Skeletal muscle satellite cell (primary cell): ENCODE results near the gene ANGPTL2.

Experiments
- H3K27me3 ChIP-seq: 2 replicates; pipeline ENCODE4 v1.7.0; 2013; ENCODE audit warnings: low read length; ENCODE audit not compliant: control insufficient read depth, insufficient read depth
- H3K36me3 ChIP-seq: 2 replicates; pipeline ENCODE4 v1.7.0; 2013; ENCODE audit warnings: mild to moderate bottlenecking, control low read depth, low read length; ENCODE audit not compliant: insufficient read depth
- H3K4me1 ChIP-seq: 2 replicates; pipeline ENCODE4 v1.7.0; 2013; ENCODE audit warnings: low read length; ENCODE audit not compliant: control insufficient read depth, insufficient read depth
- H3K4me2 ChIP-seq: 2 replicates; pipeline ENCODE4 v1.7.0; 2013; ENCODE audit warnings: mild to moderate bottlenecking, low read length
- H3K4me3 ChIP-seq: 2 replicates; pipeline ENCODE4 v1.7.0; 2013; ENCODE audit warnings: low read length
- H3K9ac ChIP-seq: 2 replicates; pipeline ENCODE4 v1.7.0; 2013; ENCODE audit warnings: mild to moderate bottlenecking, low read depth, low read length, moderate library complexity
- H3K9me3 ChIP-seq: replicated peaks from 2 replicates; pipeline ENCODE4 v1.7.0; 2013; ENCODE audit warnings: mild to moderate bottlenecking, control low read depth, low read length

The ANGPTL2 gene

DNA sequence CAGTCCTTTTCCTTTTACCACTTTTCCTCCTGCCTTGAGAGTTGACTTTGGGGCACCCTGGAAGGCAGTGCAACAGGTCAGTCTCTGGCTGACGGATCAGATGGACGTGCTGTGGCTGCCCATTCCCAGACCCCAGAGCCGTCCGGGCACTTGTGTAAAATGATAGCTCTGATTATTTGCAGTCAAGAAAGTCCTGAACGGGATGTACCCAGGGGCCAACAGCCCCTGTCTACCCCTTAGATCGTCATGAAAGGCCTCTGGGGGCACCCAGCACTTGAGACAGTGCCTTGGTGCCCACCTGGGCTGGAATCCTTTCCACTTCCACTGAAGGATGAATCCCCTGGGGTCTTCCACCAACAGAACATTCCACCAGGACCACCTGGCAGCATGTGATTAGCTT is 17.7 kb upstream of the ANGPTL2 start:
- no peaks in the 10 kb centered on the region for H3K36me3 ChIP-seq
- H3K4me3 ChIP-seq, result no peak overlapping the region
- no peaks in the 10 kb centered on the region for H3K9me3 ChIP-seq
- no peak overlapping the region for H3K4me2 ChIP-seq
- H3K4me1 ChIP-seq, result no peaks in the 10 kb centered on the region
- peaks cover 44% of the 10 kb centered on the region for H3K27me3 ChIP-seq
- no peak overlapping the region for H3K9ac ChIP-seq

DNA sequence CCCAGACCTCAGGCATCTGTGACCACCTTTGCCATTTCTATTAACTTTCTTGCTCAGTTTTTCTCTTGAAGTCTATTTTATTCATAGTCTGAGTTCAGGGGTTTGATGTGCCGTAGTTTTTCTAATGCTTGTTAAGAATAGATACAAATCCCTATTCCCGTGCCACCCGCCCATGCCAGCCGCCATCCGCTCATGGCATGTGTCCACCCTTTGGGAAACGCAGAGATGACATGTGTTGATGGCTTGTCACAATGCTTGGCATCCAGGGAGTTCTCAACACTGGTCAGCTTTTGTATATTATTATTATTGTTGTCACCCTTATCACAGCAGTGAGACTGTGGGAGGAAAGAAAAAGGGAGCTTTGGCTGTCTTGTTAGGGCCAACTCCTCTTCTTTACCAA is 17.3 kb upstream of the ANGPTL2 start:
- H3K27me3 ChIP-seq, result peaks cover 45% of the 10 kb centered on the region

DNA sequence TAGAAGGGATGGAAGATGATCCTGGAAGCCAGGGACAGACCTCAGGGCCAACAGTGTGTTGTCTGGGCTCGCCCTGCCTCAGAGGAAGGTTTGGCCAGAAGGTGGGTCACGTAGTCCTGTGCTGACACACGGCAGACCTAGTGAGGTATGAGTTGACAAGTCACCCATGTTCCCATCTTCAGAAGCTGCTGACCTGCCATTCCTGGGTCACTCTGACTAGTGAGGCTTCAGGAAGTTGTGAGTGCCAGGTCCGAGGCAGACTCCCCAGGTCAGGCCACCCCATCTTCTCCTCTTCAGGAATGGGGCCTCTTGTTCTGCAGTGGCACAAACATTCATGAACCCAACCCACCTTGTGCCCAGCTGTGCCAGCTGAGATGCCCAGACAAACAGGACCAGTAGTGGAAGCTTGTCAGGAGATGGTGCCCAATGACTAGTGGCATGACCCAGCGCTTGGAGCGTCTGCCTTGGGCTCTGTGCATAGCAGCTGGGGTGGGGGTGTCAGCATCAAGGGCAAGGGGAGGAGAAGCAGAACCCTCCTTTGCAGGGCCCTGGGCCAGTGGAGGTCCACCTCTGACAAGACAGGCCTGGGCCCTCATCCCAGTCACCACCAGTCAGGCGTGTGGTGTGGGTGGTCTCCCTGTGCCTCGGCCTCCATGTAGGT is 16.8 kb upstream of the ANGPTL2 start:
- no peaks in the 10 kb centered on the region for H3K36me3 ChIP-seq
- peaks cover 7% of the 10 kb centered on the region for H3K4me1 ChIP-seq
- no peaks in the 10 kb centered on the region for H3K9me3 ChIP-seq
- peaks cover 45% of the 10 kb centered on the region for H3K27me3 ChIP-seq
- H3K4me3 ChIP-seq, result no peak overlapping the region
- no peak overlapping the region for H3K4me2 ChIP-seq
- H3K9ac ChIP-seq, result no peak overlapping the region

More for the DNA sequence above, 17.3 kb upstream of the ANGPTL2 start:
- H3K36me3 ChIP-seq, result no peaks in the 10 kb centered on the region
- no peak overlapping the region for H3K9ac ChIP-seq
- no peak overlapping the region for H3K4me3 ChIP-seq
- H3K4me1 ChIP-seq, result peaks cover 2% of the 10 kb centered on the region
- no peak overlapping the region for H3K4me2 ChIP-seq
- no peaks in the 10 kb centered on the region for H3K9me3 ChIP-seq

DNA sequence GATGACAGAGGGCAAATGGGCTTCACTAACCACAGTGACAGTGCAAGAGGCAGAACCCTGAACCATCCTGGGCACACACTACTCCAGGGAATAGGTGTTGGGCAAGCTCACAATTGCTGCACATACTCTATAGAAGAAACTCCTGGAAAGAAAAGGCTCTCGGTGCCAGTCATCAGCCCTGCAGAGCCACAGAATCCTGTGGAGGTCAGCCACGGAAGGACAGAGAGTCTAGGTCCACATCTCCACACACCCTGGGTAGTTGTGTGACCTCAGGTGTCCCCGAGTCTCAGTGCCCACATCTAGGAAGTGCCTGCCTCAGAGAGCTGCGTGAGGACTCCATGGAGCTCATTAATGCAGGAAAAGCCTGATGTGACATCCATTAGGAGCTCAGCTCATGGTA is 16.0 kb upstream of the ANGPTL2 start:
- H3K4me3 ChIP-seq, result no peak overlapping the region
- no peaks in the 10 kb centered on the region for H3K9me3 ChIP-seq
- peaks cover 15% of the 10 kb centered on the region for H3K4me1 ChIP-seq
- H3K27me3 ChIP-seq, result peaks cover 45% of the 10 kb centered on the region
- no peak overlapping the region for H3K4me2 ChIP-seq
- H3K9ac ChIP-seq, result no peak overlapping the region
- H3K36me3 ChIP-seq, result no peaks in the 10 kb centered on the region

DNA sequence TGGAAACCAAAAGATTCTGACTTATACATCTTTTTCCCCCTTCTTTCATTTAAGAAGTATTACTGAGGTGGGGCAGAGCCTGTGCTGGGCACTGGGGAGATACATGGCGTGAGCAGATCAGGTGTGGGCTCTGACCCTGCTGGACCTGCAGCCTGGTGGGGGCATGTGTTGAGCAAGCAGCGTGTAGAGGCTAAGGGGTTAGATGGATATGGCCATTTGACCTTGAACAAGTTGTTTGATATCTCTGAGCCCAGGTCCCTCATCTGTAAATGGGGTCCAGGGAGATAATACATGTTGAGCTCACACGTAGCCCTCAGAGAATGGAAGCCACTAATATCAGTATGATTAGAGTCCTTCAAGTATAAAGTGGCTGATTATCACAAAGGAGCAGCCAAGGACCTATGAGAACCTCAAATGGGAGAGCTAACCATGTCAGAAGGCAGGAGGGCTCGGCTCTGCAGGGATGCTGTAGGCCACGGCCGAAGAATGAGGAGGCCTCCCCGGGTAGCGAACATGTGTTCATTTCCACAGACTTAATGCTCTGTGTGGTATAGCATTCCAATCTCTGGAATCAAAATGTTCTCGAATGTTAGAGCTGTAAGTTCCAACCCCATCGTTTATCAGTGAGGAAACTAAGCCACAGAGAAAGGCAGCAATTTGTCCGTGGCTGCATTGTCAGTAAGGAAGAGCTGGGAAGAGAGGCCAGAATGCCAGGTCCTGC is 15.4 kb upstream of the ANGPTL2 start:
- Histone ChIP-seq H3K36me3 (no peaks in the 10 kb centered on the region), H3K27me3 (peaks cover 45% of the 10 kb centered on the region), H3K9ac (no peak overlapping the region), H3K4me3 (no peak overlapping the region), H3K4me1 (peaks cover 21% of the 10 kb centered on the region), H3K4me2 (no peak overlapping the region), H3K9me3 (no peaks in the 10 kb centered on the region)

DNA sequence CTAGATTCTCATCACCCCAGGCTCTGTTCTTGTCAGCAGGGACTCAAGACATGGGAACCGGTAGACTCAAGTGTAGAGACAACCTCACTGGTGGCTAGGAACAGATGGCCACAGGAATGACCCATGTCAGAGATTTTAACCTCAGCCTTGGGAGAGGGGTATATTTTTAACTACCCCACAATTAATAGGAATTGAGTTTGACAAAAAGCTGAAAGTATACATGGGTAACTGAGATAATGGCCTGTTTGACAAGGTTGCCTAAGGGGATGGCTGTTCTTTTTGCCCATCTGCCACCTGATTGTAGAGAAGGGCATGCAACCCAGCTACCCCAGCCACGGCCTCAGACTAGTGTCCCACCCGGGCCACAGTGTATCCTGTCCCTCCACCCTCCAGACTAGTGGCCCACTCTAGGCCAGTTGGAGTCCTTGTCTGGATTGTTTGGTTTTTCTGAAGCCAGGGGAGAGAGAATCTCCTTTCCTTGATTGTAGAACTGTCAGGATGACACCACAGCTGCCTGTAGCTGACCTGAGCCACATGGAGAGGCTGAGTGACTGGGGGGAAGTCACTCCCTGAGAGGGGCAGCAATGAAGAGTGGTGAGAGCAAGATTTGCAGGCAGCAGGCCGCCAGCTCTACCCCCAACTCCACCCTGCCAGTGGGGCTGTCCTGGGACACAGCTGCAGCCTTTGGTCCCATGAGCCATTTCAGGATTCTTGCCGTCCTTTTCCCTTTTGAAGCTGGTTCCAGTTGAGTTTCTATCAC is 14.6 kb upstream of the ANGPTL2 start:
- Histone ChIP-seq H3K4me3 (no peak overlapping the region), H3K36me3 (no peaks in the 10 kb centered on the region), H3K9me3 (no peaks in the 10 kb centered on the region)

DNA sequence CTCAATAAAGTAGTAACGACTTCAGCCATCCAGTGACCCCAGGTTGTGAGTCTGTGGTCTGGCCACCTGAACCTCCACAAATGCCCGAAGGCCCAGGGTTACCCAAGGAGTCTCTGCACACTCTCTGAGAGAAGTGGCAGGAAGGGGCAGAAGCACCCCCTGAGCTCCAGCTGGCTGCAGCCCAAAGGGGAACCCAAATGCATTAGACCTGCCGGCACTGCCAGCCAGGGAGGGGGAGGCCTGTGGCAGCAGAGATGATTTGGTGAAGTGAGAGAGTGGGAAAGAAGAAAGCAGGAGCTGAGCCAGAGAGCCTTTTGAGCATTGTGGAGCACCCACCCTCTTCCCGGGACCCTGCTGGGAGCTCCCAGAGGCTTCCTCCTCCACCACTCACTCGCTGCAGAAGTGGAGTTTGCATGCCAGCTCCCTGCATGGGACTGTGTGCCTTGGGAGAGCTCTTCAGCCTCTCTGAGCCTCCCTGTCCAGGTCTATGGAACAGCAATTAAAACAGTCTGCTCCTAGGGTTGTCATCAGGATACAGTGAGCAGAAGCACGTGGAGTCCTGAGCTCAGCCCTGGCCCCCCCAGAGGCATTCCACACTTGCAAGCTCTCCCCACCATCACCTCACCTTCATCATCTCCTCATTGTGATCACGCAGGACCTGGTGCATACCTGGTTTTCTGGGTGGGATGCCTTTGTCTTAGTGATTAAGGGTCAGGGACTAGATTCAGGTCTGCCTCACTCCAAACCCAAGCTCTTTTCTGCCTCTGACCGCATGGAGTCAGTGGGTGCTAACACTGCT is 13.8 kb upstream of the ANGPTL2 start:
- Histone ChIP-seq H3K36me3 (no peaks in the 10 kb centered on the region), H3K4me3 (no peak overlapping the region), H3K4me1 (peaks cover 37% of the 10 kb centered on the region), H3K9me3 (no peaks in the 10 kb centered on the region), H3K4me2 (no peak overlapping the region), H3K9ac (no peak overlapping the region), H3K27me3 (peaks cover 43% of the 10 kb centered on the region)

More for the DNA sequence above, 14.6 kb upstream of the ANGPTL2 start:
- Histone ChIP-seq H3K9ac (no peak overlapping the region), H3K4me1 (peaks cover 29% of the 10 kb centered on the region), H3K27me3 (peaks cover 45% of the 10 kb centered on the region), H3K4me2 (no peak overlapping the region)

DNA sequence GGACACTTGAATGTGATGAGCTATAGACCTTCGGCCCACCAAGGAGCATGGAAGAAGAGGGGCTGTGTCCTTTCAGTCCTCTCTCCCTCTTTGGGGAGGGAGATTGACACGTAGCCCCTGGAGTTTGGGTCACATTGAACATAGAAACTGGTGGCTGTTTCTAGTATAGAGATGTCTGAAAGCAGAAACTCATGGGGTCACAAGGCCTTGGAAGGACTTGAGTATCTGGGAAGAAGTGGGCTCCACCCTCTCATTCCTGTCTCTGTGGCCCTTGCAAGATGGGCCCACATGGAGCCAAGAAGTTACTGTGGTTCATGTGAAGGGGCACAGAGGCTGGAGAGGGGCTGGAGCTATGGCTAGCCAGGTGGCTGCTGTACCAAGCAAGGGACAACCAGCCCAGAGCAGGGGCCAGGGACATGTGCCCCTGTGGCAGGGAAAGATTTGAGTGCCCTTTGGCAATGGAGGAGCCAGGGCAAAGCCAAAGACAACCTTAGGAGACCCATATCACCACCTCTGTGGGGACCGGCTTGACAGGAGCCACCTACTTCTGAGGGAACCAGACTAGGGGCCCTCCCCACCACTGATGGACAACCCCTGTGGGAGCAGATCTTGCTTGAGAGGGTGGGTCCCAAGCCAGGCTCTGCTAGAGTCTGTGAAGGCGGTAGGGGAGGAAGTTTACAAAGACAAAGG is 12.8 kb upstream of the ANGPTL2 start:
- Histone ChIP-seq H3K4me1 (peaks cover 47% of the 10 kb centered on the region), H3K27me3 (peaks cover 32% of the 10 kb centered on the region), H3K9me3 (no peaks in the 10 kb centered on the region), H3K4me2 (no peak overlapping the region), H3K36me3 (no peaks in the 10 kb centered on the region), H3K9ac (no peak overlapping the region), H3K4me3 (no peak overlapping the region)

DNA sequence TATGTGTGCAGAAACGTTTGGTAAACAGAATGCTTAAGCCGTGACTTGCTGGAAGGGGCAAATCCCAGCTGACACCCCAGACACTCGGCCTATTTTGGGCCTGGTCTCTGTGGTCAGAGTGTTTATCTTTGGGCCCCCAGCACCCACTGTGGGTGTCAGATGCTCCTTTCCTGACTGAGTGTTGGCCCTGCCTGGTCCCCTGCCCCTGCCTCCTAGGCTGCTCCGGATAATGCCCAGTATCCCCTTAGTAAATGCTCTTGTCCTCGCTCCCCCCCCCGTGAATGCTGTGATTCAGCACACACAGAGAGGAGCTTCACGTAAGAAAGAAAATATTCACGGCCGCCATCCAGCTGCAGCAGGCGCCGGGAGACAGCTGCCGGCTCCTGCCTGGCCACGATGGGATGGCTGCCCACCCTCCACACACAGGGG is 11.3 kb upstream of the ANGPTL2 start:
- Histone ChIP-seq H3K4me3 (peak overlapping the region; percentile 44), H3K4me1 (peaks cover 51% of the 10 kb centered on the region), H3K9me3 (no peaks in the 10 kb centered on the region), H3K4me2 (peak overlapping the region; percentile 67), H3K9ac (peak overlapping the region; percentile 54), H3K27me3 (peaks cover 22% of the 10 kb centered on the region), H3K36me3 (no peaks in the 10 kb centered on the region)

DNA sequence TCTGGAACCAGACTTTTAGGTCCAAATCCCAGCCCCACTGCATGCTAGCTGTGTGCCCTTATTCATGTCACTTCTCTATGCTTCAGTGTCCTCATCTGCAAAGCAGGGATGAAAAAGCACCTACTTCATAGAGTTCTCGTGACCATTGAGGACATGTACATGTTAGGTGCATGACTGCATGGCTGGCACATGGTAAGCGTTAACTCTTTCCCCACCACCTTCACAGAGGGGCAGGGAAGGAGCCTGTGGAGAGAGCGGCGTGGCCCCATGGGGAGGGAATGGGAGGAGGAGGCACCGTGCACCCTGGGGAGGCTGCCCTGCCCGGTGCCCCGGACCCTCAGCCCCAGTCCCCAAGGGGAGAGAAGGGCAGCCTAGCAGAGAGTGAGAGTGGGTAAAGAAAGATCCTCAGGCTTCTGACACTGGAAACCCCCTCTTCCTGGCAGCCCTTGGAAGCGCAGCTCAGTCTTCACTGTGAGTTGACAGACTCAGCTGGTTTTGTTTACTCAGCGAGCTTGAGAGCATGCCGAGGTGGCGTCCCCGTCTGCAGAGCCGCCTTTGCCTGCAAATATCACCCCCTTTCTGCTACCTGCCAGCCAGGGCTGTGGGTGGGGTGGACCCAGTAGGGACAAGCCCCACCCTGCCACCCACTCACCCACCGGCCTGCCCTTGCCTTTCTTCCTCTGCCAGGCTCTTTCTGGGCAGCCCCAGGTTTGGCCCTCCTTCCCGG is 10.6 kb upstream of the ANGPTL2 start:
- Histone ChIP-seq H3K4me2 (peak overlapping the region; percentile 67), H3K27me3 (peaks cover 16% of the 10 kb centered on the region), H3K36me3 (no peaks in the 10 kb centered on the region), H3K9ac (peak overlapping the region; percentile 54), H3K4me3 (peak overlapping the region; percentile 44), H3K9me3 (no peaks in the 10 kb centered on the region), H3K4me1 (peaks cover 55% of the 10 kb centered on the region)
